Measurements from ENCODE around the gene MRPS6.

GRCh38 chr21:34091032-34091431 lies 17.7 kb downstream of the MRPS6 start:
- TF ChIP-seq POLR2A (IDR thresholded peaks at IDR 0.05) (no peak), CTCF (IDR thresholded peaks at IDR 0.05) (no peak)
